IPS-18a (cell line): ENCODE measurements around the gene DEGS2.

Source experiments
- H3K27ac ChIP-seq: one replicate; pipeline ENCODE4 v1.5.1; 2013; ENCODE audit warnings: low read length
- H3K27me3 ChIP-seq: one replicate; pipeline ENCODE4 v1.6.1; 2013; ENCODE audit warnings: mild to moderate bottlenecking, low read length; ENCODE audit not compliant: control insufficient read depth, insufficient read depth
- H3K36me3 ChIP-seq: one replicate; pipeline ENCODE4 v1.6.1; 2013; ENCODE audit warnings: low read depth, low read length; ENCODE audit not compliant: control insufficient read depth
- H3K4me1 ChIP-seq: one replicate; pipeline ENCODE4 v1.6.1; 2013; ENCODE audit warnings: low read depth, low read length; ENCODE audit not compliant: control insufficient read depth
- H3K4me3 ChIP-seq: one replicate; pipeline ENCODE4 v1.5.1; 2013; ENCODE audit warnings: low read length
- H3K9ac ChIP-seq: one replicate; pipeline ENCODE4 v1.6.1; 2013; ENCODE audit warnings: mild to moderate bottlenecking, low read length, moderate library complexity
- H3K9me3 ChIP-seq: one replicate; pipeline ENCODE4 v1.6.1; 2013; ENCODE audit warnings: low read depth, low read length; ENCODE audit not compliant: control insufficient read depth

Gene DEGS2

DNA sequence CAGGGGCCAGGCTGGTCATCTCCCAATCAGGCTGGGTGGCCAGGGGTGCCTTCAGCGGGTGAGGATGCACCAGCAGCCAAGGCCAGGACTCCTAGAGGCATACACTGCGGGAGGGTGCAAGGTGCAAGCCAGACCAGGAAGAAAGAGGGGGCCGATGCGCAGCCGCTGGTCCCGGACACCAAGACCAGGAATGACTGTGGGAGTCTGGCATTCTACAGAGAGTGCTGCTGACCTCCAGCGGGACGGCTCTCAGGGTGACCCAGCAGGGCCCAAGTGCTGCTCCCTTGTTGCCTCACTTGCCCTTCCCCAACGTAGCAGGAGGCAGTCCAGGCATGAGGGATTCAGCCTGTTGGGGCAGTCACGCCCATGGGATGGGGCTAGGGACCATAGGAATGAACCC lies 35.8 kb downstream of the DEGS2 start:
- H3K27me3 ChIP-seq, result no peaks in the 10 kb centered on the region
- peaks cover 5% of the 10 kb centered on the region for H3K36me3 ChIP-seq
- no peaks in the 10 kb centered on the region for H3K9me3 ChIP-seq
- H3K9ac ChIP-seq, result no peak overlapping the region
- no peak overlapping the region for H3K4me3 ChIP-seq
- no peaks in the 10 kb centered on the region for H3K4me1 ChIP-seq
- no peak overlapping the region for H3K27ac ChIP-seq

DNA sequence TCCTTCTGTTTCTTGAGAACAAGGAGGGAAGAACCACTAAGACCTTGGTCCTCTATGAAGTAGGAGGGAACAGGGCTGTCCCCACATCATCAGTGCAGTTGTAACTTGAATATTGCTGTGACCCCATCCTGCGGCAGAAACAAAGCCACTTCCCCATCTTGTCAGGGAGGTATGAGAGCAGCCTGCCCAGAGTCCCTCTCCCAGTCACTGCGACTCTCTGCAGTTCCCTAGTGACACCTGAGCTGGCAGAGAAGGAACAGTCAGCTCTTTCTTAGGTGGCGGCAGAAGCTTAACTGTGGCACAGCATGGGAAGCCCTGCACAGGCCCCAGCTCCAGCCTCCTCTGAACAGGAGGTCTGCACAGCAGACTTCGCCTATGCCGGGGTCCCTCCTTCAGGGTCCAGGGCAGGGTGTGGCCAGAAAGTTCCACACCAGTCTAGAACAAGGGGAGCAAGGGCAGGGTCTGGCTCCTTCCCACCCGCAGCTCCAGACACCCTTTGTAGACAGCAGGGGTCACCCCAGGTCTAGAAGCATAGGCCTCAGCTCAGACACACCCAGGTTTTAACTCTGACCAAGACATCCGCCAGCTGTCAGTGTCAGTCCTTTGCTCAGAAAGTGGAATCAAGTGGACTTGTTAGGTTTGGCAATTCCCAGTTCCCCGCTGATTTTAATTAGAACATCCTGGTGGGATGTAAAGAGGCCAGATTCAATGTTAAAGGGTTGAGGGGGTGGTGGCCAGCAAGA lies 36.8 kb downstream of the DEGS2 start:
- Histone ChIP-seq H3K9ac (no peak overlapping the region), H3K9me3 (no peaks in the 10 kb centered on the region), H3K4me1 (no peaks in the 10 kb centered on the region), H3K4me3 (no peak overlapping the region), H3K27ac (no peak overlapping the region), H3K36me3 (peaks cover 5% of the 10 kb centered on the region), H3K27me3 (no peaks in the 10 kb centered on the region)

DNA sequence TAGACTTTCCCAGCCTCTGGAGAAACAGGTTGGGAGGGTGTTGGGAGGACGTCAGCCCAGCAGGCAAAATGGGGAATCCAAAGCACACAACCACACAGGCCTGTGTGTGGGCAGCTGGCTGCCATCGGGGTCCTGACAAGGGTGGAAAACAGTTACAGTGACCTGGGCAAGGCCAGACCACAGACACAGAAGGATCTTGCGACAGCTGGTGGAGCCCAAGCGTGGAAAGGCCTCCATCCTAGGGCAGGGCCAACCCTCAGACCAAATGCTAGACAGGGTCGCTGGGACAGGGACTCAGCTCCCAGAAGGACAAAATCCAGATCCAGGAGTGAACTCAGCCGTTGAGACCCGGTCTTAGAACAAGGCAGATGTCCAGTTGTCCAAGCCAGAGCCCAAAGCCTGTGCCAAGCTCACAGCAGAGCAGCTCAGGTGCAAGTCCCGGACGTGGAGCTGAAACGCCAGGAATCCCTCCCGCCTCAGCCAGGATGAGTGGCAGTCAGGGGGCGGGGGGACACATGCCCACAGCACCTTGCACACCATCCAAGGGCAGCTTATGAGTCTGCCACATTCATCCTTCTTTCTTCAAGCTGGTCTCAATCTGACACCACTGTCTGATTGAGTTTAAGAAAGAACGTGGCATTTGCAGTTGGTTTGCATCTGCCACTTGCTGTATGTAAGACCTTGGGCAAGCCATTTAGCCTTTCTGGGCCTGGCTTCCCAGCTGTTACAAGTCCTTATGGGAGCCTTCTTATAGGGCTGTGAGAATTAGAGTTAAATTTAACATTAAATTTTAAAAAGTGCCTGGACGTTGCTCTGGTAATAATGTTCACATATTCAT lies 37.6 kb downstream of the DEGS2 start:
- Histone ChIP-seq H3K27me3 (no peaks in the 10 kb centered on the region), H3K36me3 (peaks cover 2% of the 10 kb centered on the region), H3K9ac (no peak overlapping the region), H3K27ac (no peak overlapping the region), H3K4me1 (no peaks in the 10 kb centered on the region), H3K9me3 (no peaks in the 10 kb centered on the region), H3K4me3 (no peak overlapping the region)

DNA sequence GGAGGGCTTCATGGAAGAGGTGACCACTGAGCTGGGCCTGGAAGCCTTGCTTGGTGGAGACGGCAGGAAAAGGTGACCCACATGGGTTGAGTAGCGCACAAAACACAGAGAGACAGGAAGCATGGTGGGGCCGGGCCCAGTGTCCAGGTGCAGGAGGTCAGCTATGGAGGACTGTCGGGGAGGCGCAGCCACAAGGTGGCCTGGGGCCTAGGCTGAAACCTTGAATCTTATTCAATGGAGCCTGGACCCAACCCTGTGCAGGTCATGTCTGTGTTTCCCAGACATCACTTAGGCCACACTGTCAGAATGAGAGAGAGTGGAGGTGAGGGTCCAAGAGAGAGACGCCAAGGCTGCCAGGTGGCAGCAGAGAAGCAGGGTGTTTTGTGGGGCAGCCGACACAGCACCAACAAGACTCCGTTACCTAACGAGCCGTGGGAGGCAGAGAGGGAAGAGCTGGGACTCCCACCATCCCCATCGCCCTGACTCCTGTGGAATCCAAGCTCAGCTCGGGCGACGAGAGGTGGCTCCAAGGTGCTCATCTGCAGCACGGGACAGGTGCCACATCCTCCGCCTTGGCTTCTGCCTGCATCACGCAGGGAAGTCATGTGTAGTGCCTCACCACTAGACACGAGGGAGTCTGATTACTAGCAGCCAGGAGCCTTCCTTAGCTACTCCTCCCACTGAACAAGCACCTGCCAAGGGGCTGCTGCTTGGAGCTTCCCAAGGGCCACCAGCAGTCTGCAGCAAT lies 38.7 kb downstream of the DEGS2 start:
- H3K27ac ChIP-seq, result no peak overlapping the region
- H3K27me3 ChIP-seq, result no peaks in the 10 kb centered on the region
- H3K9me3 ChIP-seq, result no peaks in the 10 kb centered on the region
- no peak overlapping the region for H3K4me3 ChIP-seq
- no peak overlapping the region for H3K9ac ChIP-seq
- no peaks in the 10 kb centered on the region for H3K36me3 ChIP-seq
- H3K4me1 ChIP-seq, result no peaks in the 10 kb centered on the region

DNA sequence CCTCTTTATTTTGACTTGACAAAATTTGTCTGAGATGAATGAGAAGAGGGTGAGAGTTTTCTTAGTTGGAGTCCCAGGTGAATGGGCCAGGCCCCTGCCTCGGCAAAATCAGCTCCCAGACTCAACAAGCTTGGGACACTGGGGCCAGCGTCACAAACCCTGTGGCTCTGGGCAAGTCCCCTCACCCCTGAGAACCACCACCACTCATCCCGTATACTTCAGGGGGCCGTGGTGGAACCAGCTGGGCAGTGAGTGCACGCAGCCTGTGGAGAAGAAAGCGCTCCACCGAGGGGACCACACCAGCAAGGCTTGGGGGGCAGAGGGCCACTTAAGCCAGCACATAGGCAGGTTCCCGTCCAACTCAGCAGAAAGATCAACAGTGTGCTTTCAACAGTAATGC lies 40.2 kb downstream of the DEGS2 start:
- no peaks in the 10 kb centered on the region for H3K4me1 ChIP-seq
- H3K27me3 ChIP-seq, result no peaks in the 10 kb centered on the region
- no peaks in the 10 kb centered on the region for H3K36me3 ChIP-seq
- H3K27ac ChIP-seq, result no peak overlapping the region
- no peaks in the 10 kb centered on the region for H3K9me3 ChIP-seq
- H3K9ac ChIP-seq, result no peak overlapping the region
- no peak overlapping the region for H3K4me3 ChIP-seq

DNA sequence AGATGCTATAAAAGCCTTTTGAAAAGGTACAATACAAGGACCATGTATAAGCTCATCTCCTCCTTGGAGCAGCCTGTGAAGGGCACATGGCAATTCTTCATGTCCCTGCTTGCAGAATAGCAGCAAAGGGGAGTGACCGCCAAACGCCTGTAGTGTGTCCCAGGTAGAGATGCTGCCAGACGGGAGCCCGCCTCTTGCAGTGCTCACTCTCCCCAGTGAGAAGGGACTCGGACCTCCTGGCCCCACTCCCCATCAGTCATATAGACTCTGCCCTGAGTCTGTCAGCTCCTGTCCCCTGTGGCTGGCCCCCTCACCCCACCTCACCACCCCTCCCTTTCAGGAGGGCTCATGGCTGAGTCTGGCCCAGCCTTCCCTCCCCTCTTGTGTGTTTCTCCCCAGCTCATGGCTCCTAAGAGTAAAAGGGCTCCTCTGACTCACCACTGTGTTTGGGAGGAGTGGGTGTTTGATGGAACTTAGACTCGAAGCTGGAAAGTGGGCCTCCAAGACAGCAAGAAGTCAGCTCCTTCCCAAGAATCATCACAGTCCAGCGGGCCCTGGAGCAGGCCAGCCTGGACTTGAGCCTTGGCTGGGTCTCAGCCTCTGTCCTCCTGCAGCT lies 40.9 kb downstream of the DEGS2 start:
- Histone ChIP-seq H3K27ac (no peak overlapping the region), H3K9ac (no peak overlapping the region), H3K9me3 (no peaks in the 10 kb centered on the region)

DNA sequence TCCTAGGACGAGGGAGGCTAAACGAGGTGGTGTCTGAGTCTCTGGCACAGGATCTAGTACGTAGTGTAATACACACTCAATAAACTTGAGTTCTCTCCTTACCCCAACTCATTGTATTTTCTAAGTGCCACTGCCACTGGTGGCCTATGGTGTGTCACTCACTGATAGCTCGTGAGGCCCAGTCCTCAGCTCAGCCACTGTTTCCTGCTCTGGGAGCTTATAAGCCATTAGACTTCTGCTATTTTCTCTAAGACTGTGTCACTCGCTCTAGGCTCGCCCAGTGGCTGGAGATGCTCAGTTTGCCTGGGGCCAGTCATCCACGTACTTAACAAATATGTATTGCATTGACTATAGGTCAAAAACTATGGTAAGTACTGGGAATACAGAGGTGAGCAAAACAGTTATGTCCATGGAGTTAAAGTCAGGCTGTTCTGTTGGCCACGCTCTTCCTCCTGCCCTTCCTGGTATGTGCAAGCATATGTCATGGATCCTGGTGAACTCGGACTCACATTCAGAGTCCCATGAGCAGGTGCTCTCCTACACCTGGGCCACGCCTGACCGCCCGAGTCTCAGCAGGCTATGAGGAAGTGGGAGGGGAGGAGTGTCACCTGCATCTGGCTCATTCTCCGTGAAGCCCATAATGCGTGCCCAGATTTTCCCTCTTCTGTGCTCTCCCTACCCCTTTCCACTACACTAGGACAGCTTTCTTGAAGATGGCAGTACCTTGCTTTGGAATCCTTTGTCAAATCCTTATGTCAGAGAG lies 41.6 kb downstream of the DEGS2 start:
- no peak overlapping the region for H3K4me3 ChIP-seq
- H3K4me1 ChIP-seq, result no peaks in the 10 kb centered on the region
- H3K36me3 ChIP-seq, result no peaks in the 10 kb centered on the region
- no peaks in the 10 kb centered on the region for H3K27me3 ChIP-seq
- no peak overlapping the region for H3K9ac ChIP-seq
- H3K9me3 ChIP-seq, result no peaks in the 10 kb centered on the region
- H3K27ac ChIP-seq, result no peak overlapping the region

More for the DNA sequence above, 40.9 kb downstream of the DEGS2 start:
- Histone ChIP-seq H3K27me3 (no peaks in the 10 kb centered on the region), H3K4me1 (no peaks in the 10 kb centered on the region), H3K4me3 (no peak overlapping the region), H3K36me3 (no peaks in the 10 kb centered on the region)

DNA sequence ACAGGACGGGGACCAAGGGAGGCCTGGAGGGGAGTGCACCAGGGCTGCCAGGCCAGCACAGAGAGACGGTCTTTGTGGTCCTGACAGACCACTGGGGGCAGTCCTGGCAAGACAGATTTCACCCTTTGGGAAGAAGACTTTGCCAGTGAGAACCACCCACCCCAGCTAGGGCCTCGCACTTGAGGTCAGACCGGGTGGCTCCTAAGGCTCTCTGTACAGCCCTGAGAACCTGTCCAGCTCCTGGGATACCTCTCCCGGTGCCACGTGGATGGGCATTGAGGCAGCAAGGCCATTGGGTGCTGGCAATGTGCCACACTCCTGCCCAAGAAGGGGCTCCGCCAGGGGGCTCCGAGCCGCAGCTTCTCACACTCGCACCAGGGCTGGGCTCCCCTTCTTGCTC lies 42.4 kb downstream of the DEGS2 start:
- H3K9ac ChIP-seq, result no peak overlapping the region
- no peaks in the 10 kb centered on the region for H3K9me3 ChIP-seq
- no peaks in the 10 kb centered on the region for H3K36me3 ChIP-seq
- H3K4me1 ChIP-seq, result no peaks in the 10 kb centered on the region
- H3K4me3 ChIP-seq, result no peak overlapping the region
- no peaks in the 10 kb centered on the region for H3K27me3 ChIP-seq
- no peak overlapping the region for H3K27ac ChIP-seq

DNA sequence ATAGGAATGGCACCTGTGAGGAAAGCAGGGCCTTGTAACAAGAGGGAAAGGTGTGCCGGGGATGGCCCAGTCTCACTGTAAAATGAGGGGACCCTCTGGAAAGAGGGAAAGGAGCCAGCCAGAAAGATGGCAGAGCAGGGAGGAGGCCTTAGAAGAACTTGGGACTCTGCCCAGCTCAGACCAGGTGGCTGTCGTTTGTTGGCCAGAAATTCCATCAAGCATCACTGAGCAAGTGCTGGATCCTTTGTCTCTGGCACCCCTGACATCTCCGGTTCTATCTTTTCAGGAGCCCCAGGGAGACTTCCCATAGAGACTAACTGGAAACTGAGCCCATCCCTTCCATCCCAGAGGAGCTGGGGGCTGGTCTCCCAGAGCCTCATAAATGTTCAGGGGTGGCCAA lies 43.3 kb downstream of the DEGS2 start:
- H3K4me1 ChIP-seq, result no peaks in the 10 kb centered on the region
- no peak overlapping the region for H3K27ac ChIP-seq
- no peaks in the 10 kb centered on the region for H3K36me3 ChIP-seq

DNA sequence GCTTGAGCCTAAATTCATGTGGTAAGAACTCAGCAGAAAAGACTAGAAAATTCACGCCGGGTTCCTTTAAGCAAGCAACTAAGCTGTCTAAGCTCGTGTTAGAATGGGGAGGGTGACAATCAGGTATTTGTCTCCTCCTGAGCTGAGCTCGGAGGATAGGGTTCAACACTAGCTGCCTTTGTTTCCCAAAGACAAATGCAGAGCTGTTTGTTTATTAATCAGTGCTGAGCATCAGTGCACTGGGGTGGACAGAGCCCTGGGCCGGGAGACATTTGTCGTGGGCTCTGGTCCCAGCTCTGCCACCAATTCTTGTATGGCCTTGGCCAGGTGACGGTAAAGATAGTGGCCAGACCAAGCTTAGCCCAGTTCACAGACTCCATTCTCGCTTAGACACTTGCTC lies 43.7 kb downstream of the DEGS2 start:
- Histone ChIP-seq H3K9ac (no peak overlapping the region), H3K4me3 (no peak overlapping the region), H3K4me1 (no peaks in the 10 kb centered on the region), H3K27me3 (no peaks in the 10 kb centered on the region), H3K36me3 (no peaks in the 10 kb centered on the region), H3K27ac (no peak overlapping the region), H3K9me3 (no peaks in the 10 kb centered on the region)

More for the DNA sequence above, 43.3 kb downstream of the DEGS2 start:
- H3K9me3 ChIP-seq, result no peaks in the 10 kb centered on the region
- H3K27me3 ChIP-seq, result no peaks in the 10 kb centered on the region
- H3K4me3 ChIP-seq, result no peak overlapping the region
- H3K9ac ChIP-seq, result no peak overlapping the region

DNA sequence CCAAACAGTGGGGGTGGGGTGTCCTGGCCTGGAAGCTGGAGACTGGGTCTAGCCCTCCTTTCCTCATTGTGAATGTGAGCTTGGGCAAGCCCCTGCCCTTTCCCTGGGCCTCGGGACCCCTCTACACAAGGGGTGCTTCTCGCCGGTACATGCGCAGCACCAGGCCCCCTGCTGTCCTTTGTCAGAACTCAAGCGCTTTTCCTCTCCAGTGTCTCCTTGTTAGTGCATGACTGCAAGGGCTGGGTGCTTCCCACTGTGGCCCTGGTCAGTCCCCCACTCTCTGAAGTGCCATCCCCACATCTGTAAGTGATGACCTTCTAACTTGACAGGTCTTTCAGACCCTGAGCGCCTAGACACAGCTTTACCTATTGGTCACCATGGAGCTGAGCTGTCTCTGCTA lies 44.2 kb downstream of the DEGS2 start:
- no peak overlapping the region for H3K4me3 ChIP-seq
- H3K36me3 ChIP-seq, result no peaks in the 10 kb centered on the region
- no peak overlapping the region for H3K27ac ChIP-seq
- H3K9ac ChIP-seq, result no peak overlapping the region
- no peaks in the 10 kb centered on the region for H3K4me1 ChIP-seq
- H3K27me3 ChIP-seq, result no peaks in the 10 kb centered on the region
- no peaks in the 10 kb centered on the region for H3K9me3 ChIP-seq
